ENCODE data around the gene ZNF638.

Gene ZNF638

DNA sequence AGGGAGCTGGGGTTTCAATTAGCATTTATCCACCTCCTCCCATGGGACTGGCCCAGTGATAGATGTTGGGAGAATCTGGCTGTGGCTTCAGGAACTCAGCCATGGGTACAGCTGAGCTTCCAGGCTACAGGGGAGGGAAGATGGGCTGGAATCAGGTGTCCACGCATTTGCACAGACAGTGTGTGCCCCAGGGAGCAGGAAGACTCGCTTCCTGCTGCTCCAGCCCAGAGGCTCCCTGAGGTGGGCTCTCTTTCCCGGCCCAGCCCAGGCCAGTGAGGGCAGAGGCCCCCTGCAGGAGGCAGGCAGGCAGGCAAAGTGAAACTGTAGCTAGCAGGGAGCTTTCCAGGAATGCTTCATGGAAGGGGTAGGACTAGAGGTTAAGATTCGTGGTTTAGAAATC is 150.5 kb downstream of the ZNF638 start:
- TF ChIP-seq, protein P1, sequence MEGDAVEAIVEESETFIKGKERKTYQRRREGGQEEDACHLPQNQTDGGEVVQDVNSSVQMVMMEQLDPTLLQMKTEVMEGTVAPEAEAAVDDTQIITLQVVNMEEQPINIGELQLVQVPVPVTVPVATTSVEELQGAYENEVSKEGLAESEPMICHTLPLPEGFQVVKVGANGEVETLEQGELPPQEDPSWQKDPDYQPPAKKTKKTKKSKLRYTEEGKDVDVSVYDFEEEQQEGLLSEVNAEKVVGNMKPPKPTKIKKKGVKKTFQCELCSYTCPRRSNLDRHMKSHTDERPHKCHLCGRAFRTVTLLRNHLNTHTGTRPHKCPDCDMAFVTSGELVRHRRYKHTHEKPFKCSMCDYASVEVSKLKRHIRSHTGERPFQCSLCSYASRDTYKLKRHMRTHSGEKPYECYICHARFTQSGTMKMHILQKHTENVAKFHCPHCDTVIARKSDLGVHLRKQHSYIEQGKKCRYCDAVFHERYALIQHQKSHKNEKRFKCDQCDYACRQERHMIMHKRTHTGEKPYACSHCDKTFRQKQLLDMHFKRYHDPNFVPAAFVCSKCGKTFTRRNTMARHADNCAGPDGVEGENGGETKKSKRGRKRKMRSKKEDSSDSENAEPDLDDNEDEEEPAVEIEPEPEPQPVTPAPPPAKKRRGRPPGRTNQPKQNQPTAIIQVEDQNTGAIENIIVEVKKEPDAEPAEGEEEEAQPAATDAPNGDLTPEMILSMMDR (conservative IDR thresholded peaks at IDR 0.05) = no peak
- H3K27ac ChIP-seq = no peak overlapping the region

DNA sequence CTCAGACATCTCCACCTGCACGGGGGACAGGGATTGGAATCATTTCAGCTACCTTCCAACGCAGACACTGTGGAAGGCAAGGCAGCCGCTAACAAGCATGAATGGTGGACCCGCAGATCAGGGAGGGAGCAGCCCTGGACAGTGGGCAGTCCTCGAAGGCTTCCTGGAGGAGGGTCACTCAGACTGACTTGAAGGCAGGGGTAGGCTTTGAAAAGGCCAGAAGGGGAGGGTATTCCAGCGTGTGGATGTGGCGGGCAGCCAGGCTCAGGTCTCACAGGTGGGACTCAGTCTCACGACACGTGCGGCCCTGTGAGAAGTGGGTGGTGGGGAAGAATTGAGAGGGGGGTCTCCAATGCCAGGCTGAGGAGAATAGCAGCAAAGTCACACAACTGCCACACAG is 151.7 kb downstream of the ZNF638 start:
- TF ChIP-seq, protein P1 (conservative IDR thresholded peaks at IDR 0.05) = no peak
- no peak overlapping the region for H3K27ac ChIP-seq

DNA sequence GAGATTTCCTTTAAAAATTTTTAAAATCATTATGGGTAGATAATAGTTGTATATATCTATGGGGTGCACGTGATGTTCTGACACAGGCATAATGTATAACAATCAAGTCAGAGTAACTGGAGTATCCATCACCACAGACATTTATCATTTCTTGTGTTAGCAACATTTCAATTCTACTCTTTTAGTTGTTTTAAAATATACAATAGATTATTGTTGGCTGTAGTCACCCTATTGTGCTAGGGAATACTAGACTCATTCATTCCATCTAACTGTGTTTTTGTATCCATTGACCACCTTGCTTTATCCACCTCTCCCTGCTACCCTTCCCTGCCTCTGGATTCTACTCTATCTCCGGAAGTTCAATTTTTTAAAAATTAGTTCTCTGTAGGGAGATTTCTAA is 152.8 kb downstream of the ZNF638 start:
- TF ChIP-seq, protein P1 (conservative IDR thresholded peaks at IDR 0.05) = no peak
- no peak overlapping the region for H3K27ac ChIP-seq

Measured in VCaP (cell line).